ENCODE measurements around the gene HMOX1. TPM values are rescaled to one million over a fixed set of nuclear protein-coding genes. Genes with fewer than 3 reads are reported as not detected.
A peak's percentile ranks its signal among the peaks of the same experiment; 100 is the strongest.

HMOX1 gene
- total and polyA plus RNA-seq, 2 of the 13 experiments (the other 11 are each of a cell fraction or from before 2014, with no cell fraction given) = 53.6 to 67.4 TPM

DNA sequence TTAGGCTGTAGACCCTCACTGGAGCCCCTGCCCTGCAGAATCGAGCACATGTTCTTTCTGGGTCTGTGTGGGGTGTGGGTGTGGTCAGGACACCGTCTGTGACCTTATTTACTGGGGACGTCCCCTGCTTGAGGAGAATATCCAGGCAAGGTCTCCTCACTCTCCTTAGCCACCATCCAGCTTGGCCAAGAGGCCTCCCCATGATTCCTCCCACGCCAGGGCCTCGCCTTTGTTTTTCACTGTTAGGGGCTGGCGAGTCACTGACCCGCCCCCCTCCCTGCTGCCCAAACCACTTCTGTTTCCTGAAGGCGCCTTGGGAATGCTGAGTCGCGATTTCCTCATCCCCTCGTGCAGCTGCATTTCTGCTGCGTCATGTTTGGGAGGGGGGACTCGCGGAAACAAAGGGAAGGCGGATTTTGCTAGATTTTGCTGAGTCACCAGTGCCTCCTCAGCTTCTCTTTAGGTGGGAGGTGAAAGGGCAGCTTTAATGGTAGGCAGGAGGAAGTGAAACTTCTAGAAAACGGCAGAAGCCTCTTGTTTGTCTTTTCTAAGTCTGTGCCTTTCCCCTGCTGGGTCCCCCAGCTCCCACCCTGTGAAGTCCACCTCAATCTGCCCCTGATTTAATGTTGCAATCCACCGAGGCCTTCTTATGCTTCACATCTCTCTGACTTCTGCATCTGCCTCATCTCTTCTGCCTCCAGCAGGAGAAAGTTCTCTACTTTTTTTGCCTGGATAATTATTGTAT is 4.0 kb upstream of the HMOX1 start (continued):
- no peak for TF ChIP-seq RAD51 (IDR thresholded peaks at IDR 0.05; ENCODE audit: borderline replicate concordance)
- no peak for TF ChIP-seq MYNN (CRISPR knock-in tag; IDR thresholded peaks at IDR 0.05; ENCODE audit: low read depth)
- TF ChIP-seq, protein P1, sequence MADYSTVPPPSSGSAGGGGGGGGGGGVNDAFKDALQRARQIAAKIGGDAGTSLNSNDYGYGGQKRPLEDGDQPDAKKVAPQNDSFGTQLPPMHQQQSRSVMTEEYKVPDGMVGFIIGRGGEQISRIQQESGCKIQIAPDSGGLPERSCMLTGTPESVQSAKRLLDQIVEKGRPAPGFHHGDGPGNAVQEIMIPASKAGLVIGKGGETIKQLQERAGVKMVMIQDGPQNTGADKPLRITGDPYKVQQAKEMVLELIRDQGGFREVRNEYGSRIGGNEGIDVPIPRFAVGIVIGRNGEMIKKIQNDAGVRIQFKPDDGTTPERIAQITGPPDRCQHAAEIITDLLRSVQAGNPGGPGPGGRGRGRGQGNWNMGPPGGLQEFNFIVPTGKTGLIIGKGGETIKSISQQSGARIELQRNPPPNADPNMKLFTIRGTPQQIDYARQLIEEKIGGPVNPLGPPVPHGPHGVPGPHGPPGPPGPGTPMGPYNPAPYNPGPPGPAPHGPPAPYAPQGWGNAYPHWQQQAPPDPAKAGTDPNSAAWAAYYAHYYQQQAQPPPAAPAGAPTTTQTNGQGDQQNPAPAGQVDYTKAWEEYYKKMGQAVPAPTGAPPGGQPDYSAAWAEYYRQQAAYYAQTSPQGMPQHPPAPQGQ (CRISPR knock-in tag; IDR thresholded peaks at IDR 0.05; ENCODE audit: borderline replicate concordance) = no peak
- peak; percentile 71; the same call in 1 of the 2 replicates for TF ChIP-seq ZNF124 (CRISPR knock-in tag; IDR thresholded peaks at IDR 0.05)
- TF ChIP-seq TGIF2 (CRISPR knock-in tag; IDR thresholded peaks at IDR 0.05) = peak; percentile 85
- TF ChIP-seq, protein P2, sequence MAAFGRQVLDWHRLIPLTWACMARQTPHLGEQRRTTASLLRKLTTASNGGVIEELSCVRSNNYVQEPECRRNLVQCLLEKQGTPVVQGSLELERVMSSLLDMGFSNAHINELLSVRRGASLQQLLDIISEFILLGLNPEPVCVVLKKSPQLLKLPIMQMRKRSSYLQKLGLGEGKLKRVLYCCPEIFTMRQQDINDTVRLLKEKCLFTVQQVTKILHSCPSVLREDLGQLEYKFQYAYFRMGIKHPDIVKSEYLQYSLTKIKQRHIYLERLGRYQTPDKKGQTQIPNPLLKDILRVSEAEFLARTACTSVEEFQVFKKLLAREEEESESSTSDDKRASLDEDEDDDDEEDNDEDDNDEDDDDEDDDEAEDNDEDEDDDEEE (CRISPR knock-in tag; IDR thresholded peaks at IDR 0.05) = no peak
- peak in 1 of 2 experiments; percentile 91; a peak in 2 of 4 replicates for TF ChIP-seq KLF16 (CRISPR knock-in tag; IDR thresholded peaks at IDR 0.05)
- peak; percentile 85 for TF ChIP-seq HIVEP1 (CRISPR knock-in tag; IDR thresholded peaks at IDR 0.05)
- TF ChIP-seq NR2C2 (CRISPR knock-in tag; IDR thresholded peaks at IDR 0.05; ENCODE audit: borderline replicate concordance) = peak; percentile 81
- TF ChIP-seq, protein P3, sequence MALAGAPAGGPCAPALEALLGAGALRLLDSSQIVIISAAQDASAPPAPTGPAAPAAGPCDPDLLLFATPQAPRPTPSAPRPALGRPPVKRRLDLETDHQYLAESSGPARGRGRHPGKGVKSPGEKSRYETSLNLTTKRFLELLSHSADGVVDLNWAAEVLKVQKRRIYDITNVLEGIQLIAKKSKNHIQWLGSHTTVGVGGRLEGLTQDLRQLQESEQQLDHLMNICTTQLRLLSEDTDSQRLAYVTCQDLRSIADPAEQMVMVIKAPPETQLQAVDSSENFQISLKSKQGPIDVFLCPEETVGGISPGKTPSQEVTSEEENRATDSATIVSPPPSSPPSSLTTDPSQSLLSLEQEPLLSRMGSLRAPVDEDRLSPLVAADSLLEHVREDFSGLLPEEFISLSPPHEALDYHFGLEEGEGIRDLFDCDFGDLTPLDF (CRISPR knock-in tag; IDR thresholded peaks at IDR 0.05) = no peak
- TF ChIP-seq ZNF891 (CRISPR knock-in tag; IDR thresholded peaks at IDR 0.05) = no peak
- TF ChIP-seq ZNF253 (CRISPR knock-in tag; IDR thresholded peaks at IDR 0.05; ENCODE audit: borderline replicate concordance) = no peak
- peak; percentile 93 for TF ChIP-seq SOX13 (IDR thresholded peaks at IDR 0.05)
- peak in 1 of 2 experiments; percentile 93; a peak in 2 of 4 replicates for TF ChIP-seq SOX13 (CRISPR knock-in tag; conservative IDR thresholded peaks at IDR 0.05 in 1 of 2, IDR thresholded peaks at IDR 0.05 in 1 of 2)
- no peak for TF ChIP-seq ZNF558 (CRISPR knock-in tag; IDR thresholded peaks at IDR 0.05; ENCODE audit: borderline replicate concordance)
- peak; percentile 76 to 83; a peak in 3 of 4 replicates for TF ChIP-seq EP300 (IDR thresholded peaks at IDR 0.05; ENCODE audit: low read depth in 2 of 2, low read length in 2 of 2)
- TF ChIP-seq EP300 (CRISPR knock-in tag; IDR thresholded peaks at IDR 0.05; ENCODE audit: borderline replicate concordance) = peak; percentile 82; the same call in 1 of the 2 replicates
- TF ChIP-seq ELF3 (CRISPR knock-in tag; IDR thresholded peaks at IDR 0.05) = peak; percentile 96
- peak; percentile 39; the same call in 1 of the 2 replicates for TF ChIP-seq CREM (IDR thresholded peaks at IDR 0.05)
- TF ChIP-seq CREM (CRISPR knock-in tag; IDR thresholded peaks at IDR 0.05) = no peak
- TF ChIP-seq BCL6 (CRISPR knock-in tag; IDR thresholded peaks at IDR 0.05) = peak; percentile 89
- no peak for TF ChIP-seq ZSCAN12 (CRISPR knock-in tag; IDR thresholded peaks at IDR 0.05)
- peak; percentile 84 for TF ChIP-seq ZKSCAN5 (CRISPR knock-in tag; IDR thresholded peaks at IDR 0.05)
- no peak for TF ChIP-seq ATF1 (CRISPR knock-in tag; IDR thresholded peaks at IDR 0.05)
- no peak for TF ChIP-seq CHD2 (IDR thresholded peaks at IDR 0.05; ENCODE audit: low read depth, low read length)
- peak; percentile 94 for TF ChIP-seq SIN3A (IDR thresholded peaks at IDR 0.05; ENCODE audit: borderline replicate concordance, low read depth, low read length)
